Smooth muscle cell (in vitro differentiated cells): ENCODE measurements around the gene RPL13A. TPM values are rescaled to one million over a fixed set of nuclear protein-coding genes. Genes with fewer than 3 reads are reported as not detected.

Experiments used
- DNase-seq: peaks from one replicate; lab custom pipeline; 2025; ENCODE audit not compliant: unreplicated experiment; lab: John Stamatoyannopoulos, UW
- H2AFZ ChIP-seq: fragments of 200-600 bp; sonication (generic); 2 replicates; pipeline ENCODE4 v1.6.0; 2016; ENCODE audit warnings: antibody characterized with exemption, low read depth, mild to moderate bottlenecking
- H3F3A ChIP-seq: fragments of 200-600 bp; sonication (generic); 2 replicates; pipeline ENCODE4 v1.6.0; 2017; ENCODE audit warnings: antibody characterized with exemption, low read depth
- H3K27ac ChIP-seq: fragments of 200-600 bp; sonication (generic); 2 replicates; pipeline ENCODE4 v1.5.1; 2016; ENCODE audit warnings: low read depth, mild to moderate bottlenecking
- H3K27me3 ChIP-seq: fragments of 200-600 bp; sonication (generic); 2 replicates; pipeline ENCODE4 v1.6.1; 2016; ENCODE audit warnings: low read depth, mild to moderate bottlenecking
- H3K36me3 ChIP-seq: fragments of 200-600 bp; sonication (generic); 2 replicates; pipeline ENCODE4 v1.5.1; 2016; ENCODE audit warnings: low read depth
- H3K4me1 ChIP-seq: fragments of 200-600 bp; sonication (generic); 2 replicates; pipeline ENCODE4 v1.5.1; 2016; ENCODE audit warnings: low read depth
- H3K4me2 ChIP-seq: fragments of 200-600 bp; sonication (generic); 2 replicates; pipeline ENCODE4 v1.6.0; 2016; ENCODE audit warnings: mild to moderate bottlenecking
- H3K4me3 ChIP-seq: fragments of 200-600 bp; sonication (generic); 2 replicates; pipeline ENCODE4 v1.5.1; 2016; ENCODE audit warnings: mild to moderate bottlenecking
- H3K79me2 ChIP-seq: fragments of 200-600 bp; sonication (generic); 2 replicates; pipeline ENCODE4 v1.6.0; 2016; ENCODE audit warnings: low read depth, mild to moderate bottlenecking
- H3K9ac ChIP-seq: fragments of 200-600 bp; sonication (generic); 2 replicates; pipeline ENCODE4 v1.6.0; 2016; ENCODE audit warnings: low read depth
- H3K9me3 ChIP-seq: fragments of 200-600 bp; sonication (generic); replicated peaks from 2 replicates; pipeline ENCODE4 v1.5.1; 2016; ENCODE audit warnings: low read depth
- H4K20me1 ChIP-seq: fragments of 200-600 bp; sonication (generic); 2 replicates; pipeline ENCODE4 v1.6.0; 2016; ENCODE audit warnings: low read depth
- WGBS: methylation state at CpG from one replicate; pipeline ENCODE4 v1.1.7; 2016; ENCODE audit warnings: low lambda C conversion rate; 5-methylcytosine and 5-hydroxymethylcytosine counted together
- polyA plus RNA-seq: library from polyadenylated mRNA; unstranded; fragments of >200 nt; fragmentation: Nextera tagmentation; extraction: Ambion mirVana; gene quantifications from 2 replicates; pipeline ENCODE4 v1.2.1, GENCODE V29; 2016
- total RNA-seq: library from RNA; depleted of rRNA; stranded (reverse); fragments of >200 nt; gene quantifications from 2 replicates; pipeline ENCODE4 v1.2.3, GENCODE V29; 2014
- TF ChIP-seq, protein P1 (sequence below): fragments of 200-600 bp; sonication (generic); IDR thresholded peaks from 2 replicates; pipeline ENCODE4 v1.5.1; 2017; ENCODE audit warnings: borderline replicate concordance, mild to moderate bottlenecking, antibody characterized with exemption; ENCODE audit not compliant: insufficient read depth, poor library complexity, severe bottlenecking

The RPL13A gene
- total and polyA plus RNA-seq, 2 experiments from 2014 or later = 732 to 1,154 TPM

DNA sequence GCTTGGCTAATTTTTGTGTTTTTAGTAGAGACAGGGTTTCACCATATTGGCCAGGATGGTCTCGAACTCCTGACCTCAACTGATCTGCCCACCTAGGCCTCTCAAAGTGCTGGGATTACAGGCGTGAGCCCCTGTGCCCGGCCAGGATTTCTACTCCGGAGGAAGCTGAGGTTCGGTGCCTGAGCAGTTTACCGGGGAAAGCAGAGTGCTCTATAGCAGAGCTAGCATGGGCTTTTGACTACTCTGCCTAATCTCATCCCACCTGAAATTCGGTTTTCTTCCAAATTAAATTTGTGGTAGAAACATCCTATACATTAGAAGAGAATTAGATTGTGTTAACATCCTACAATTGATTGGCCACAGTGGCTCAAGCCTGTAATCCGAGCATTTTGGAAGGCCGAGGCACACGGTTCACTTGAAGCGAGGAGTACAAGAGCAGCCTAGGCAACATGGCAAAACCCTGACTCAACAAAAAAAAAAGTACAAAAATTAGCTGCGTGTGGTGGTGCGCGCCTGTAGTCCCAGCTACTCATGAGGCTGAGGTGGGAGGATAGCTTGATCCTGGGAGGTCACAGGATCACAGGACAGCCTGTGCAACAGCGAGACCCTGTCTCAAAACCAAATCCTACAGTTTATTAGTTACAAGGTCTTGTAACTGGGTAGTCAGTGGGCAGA is 1.6 kb downstream of the RPL13A start:
- no peak for DNase-seq
- H3K9me3 ChIP-seq = no peaks in the 10 kb centered on the region
- WGBS = 25% methylated on average over 15 of the region's 15 CpGs
- H3K36me3 ChIP-seq = no peaks in the 10 kb centered on the region
- peak overlapping the region; percentile 94 for H3K4me2 ChIP-seq
- H3K27me3 ChIP-seq = no peaks in the 10 kb centered on the region
- no peak overlapping the region for H2AFZ ChIP-seq
- H3F3A ChIP-seq = peaks cover 43% of the 10 kb centered on the region
- TF ChIP-seq, protein P1, sequence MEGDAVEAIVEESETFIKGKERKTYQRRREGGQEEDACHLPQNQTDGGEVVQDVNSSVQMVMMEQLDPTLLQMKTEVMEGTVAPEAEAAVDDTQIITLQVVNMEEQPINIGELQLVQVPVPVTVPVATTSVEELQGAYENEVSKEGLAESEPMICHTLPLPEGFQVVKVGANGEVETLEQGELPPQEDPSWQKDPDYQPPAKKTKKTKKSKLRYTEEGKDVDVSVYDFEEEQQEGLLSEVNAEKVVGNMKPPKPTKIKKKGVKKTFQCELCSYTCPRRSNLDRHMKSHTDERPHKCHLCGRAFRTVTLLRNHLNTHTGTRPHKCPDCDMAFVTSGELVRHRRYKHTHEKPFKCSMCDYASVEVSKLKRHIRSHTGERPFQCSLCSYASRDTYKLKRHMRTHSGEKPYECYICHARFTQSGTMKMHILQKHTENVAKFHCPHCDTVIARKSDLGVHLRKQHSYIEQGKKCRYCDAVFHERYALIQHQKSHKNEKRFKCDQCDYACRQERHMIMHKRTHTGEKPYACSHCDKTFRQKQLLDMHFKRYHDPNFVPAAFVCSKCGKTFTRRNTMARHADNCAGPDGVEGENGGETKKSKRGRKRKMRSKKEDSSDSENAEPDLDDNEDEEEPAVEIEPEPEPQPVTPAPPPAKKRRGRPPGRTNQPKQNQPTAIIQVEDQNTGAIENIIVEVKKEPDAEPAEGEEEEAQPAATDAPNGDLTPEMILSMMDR = no peak
- H3K9ac ChIP-seq = peak overlapping the region; percentile 99
- H4K20me1 ChIP-seq = peaks cover 53% of the 10 kb centered on the region
- H3K4me3 ChIP-seq = peak overlapping the region; percentile 100
- peaks cover 13% of the 10 kb centered on the region for H3K4me1 ChIP-seq
- H3K27ac ChIP-seq = peak overlapping the region; percentile 88
- H3K79me2 ChIP-seq = peaks cover 37% of the 10 kb centered on the region

GRCh38 chr19:49489601-49490167 is 2.3 kb downstream of the RPL13A start:
- peaks cover 53% of the 10 kb centered on the region for H4K20me1 ChIP-seq
- TF ChIP-seq, protein P1 = no peak
- H3K4me3 ChIP-seq = peak overlapping the region; percentile 100
- H3K9me3 ChIP-seq = no peaks in the 10 kb centered on the region
- WGBS = 88% methylated on average over 15 of the region's 15 CpGs
- DNase-seq = no peak
- H3K27me3 ChIP-seq = no peaks in the 10 kb centered on the region
- peaks cover 37% of the 10 kb centered on the region for H3K79me2 ChIP-seq
- H3K27ac ChIP-seq = peak overlapping the region; percentile 88
- no peaks in the 10 kb centered on the region for H3K36me3 ChIP-seq
- H3F3A ChIP-seq = peaks cover 43% of the 10 kb centered on the region
- peak overlapping the region; percentile 99 for H3K9ac ChIP-seq
- peaks cover 13% of the 10 kb centered on the region for H3K4me1 ChIP-seq
- no peak overlapping the region for H2AFZ ChIP-seq
- H3K4me2 ChIP-seq = peak overlapping the region; percentile 94

- Histone ChIP-seq H3K27me3 (no peaks in the 10 kb centered on the region), H3K4me3 (no peak overlapping the region), H3K4me1 (peaks cover 13% of the 10 kb centered on the region), H3K36me3 (no peaks in the 10 kb centered on the region), H4K20me1 (peaks cover 53% of the 10 kb centered on the region), H3K79me2 (peaks cover 37% of the 10 kb centered on the region), H3K9me3 (no peaks in the 10 kb centered on the region), H3K4me2 (peak overlapping the region; percentile 94), H3F3A (peaks cover 50% of the 10 kb centered on the region), H3K27ac (peak overlapping the region; percentile 88), H3K9ac (no peak overlapping the region), H2AFZ (no peak overlapping the region)
- TF ChIP-seq, protein P1 = no peak
- WGBS = 97% methylated on average over 27 of the region's 27 CpGs
- no peak for DNase-seq
These were observed 3.0 kb downstream of the RPL13A start for GRCh38 chr19:49490287-49491029.
